HTR-8/SVneo (cell line): Measurements from ENCODE around the gene FREM1.

Source experiments
- DNase-seq: peaks from one replicate; pipeline ENCODE4 v3.0.0; 2011; ENCODE audit warnings: low spot score, mixed read lengths; ENCODE audit not compliant: insufficient read length
- FAIRE-seq: peaks from 2 replicates; lab custom pipeline; 2011; peaks lifted over from hg19 to GRCh38; lab: Jason Lieb, UNC

The FREM1 gene

DNA sequence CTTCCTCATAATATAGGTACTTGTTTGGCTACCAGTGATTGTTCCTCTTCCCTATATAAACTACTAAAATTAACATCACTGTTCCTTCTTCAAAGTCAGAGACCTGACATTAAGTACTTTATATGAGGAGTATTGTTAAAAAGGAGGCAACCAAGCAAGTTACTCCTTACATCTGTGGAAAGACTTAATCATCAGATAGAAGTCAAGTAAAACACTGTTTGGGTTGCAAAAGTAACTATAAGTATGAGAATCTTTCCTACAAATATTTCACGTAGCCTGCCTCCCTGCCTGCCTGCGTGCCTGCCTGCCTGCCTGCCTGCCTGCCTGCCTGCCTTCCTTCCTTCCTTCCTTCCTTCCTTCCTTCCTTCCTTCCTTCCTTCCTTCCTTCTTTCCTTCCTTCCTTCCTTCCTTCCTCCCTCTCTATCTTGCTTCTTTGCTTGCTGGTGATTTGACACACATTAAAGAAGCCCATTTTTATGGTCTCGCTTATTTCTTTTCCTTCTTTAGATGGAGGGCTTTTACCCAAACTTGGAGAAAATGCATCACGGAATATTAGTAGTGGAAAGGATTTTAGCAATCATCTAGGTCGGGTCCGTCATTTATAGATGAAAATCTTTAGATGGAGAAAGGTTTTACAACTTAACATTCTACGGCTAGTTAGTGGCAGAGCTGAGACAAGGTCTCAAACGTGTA is 190.9 kb downstream of the FREM1 start:
- DNase-seq (no peak), FAIRE-seq (no peak)

DNA sequence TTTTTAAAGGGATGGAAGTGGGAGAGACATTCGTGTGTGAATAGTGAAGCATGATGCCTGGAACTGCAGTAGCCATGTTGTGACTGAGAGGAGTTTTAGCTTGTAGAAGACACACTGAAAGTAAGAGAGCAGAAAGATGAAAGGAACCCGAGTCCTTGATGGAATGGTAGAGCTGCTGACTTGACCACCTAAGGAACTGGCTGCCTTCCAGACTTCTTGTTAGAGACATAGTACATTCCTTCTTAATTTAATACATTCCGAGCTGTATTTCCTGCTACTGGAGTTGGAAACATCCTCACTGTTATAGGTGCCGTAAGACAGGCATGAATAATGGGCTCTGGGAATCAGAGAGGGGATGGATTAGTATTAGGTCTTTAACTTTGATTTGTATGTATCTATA is 195.1 kb downstream of the FREM1 start:
- FAIRE-seq (no peak), DNase-seq (no peak)

DNA sequence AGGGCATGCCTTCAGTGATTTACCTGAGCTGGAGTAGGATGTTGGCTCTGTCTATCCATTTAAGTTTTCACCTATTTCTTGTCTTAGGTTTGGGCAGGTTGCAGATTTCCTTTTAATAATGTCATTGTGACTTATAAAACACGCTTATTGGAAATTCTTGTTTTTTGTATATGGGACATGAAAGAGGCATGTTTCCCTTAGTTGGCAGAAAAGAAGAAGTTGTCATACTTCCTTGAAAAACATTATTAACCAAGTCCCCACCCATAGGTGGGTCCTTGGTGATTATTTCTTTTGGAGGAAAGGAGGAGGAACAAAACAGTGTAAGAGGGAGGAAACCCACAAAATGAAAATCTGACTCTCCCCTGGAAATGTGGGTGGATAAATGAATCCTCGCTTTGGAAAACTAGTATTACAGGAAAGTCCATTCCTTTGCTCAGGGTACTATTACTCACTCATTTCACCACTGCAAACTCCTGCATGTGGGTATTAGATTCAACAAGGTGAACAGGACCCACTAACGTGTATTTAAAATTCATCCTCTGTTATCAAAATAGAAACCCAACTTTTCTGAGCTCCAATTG is 197.0 kb downstream of the FREM1 start:
- no peak for DNase-seq
- no peak for FAIRE-seq

DNA sequence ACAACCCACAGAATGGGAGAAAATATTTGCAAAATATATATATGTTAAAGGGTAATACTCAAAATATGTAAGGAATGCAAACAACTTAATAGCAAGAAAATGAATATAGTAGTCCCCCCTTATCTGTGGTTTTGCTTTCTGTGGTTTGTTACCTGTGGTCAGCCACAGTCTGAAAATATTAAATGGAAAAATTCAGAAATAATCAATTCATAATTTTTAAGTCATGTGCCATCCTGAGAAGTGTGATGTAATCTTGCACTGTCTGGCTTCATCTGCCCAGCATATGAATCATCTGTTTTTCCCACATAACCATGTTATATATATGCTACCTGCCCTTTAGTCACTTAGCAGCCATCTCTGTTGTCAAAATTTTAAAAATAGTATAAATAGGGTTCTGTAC is 199.4 kb downstream of the FREM1 start:
- FAIRE-seq (no peak), DNase-seq (no peak)

DNA sequence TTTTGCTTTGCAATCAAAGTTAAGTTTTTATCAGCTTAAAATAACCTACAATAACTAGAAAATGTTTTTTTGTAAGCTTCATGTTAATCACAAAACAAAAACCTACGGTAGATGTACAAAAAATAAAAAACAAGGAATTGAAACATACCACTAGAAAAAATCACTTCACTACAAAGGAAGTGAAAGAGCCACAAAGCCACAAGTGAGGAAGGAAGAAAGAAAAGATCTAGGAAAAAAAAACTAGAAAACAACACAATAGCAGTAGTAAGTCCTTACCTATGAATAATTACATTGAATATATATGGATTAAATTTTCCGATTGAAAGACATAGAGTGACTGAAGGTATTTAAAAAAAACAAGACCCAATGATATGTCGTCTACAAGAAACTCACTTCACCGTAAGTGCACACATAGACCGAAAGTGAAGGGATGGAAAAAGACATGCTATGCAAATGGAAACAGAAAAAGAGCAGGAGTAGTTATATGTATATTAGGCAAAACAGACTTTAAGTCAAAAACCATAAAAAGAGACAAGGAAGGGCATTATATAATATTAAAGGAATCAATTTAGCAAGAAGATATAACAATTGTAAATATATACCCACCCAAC is 203.6 kb downstream of the FREM1 start:
- DNase-seq (no peak), FAIRE-seq (no peak)

DNA sequence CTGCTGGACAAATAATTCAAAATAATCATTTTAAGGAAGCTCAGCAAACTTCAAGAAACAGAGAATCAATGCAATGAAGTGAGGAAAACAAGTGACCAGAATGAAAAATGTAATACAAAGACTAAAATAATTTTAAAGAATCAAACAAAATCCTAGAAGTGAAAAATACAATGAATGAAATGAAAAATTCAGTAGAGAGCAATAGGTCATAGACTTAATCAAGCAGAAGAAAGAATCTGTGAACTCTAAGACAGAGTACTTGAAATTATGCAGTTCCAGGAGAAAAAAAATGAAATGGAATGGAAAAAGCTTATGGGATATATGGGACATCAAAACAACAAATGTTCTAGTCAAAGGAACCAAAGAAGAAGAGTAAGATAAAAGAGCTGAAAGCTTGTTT is 205.1 kb downstream of the FREM1 start:
- no peak for FAIRE-seq
- DNase-seq, result no peak

DNA sequence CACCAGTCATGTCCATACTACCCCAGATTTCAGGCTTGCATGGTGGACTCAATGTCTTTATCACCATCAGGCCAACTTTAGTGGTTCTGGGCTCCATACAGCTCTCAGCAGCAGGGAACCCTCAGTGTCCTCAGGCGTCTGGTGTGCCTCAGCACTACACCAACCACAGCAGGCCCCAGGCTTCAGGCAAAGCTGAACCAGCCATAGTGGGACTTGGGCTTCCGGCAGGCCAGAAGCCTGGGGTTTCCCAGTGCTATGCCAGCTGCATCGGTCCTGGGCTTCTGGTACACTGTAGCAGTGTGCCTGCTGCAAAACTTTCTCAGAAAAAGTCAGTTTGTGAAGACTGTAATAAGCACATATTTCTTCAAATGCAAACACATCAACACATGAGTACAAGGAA is 205.9 kb downstream of the FREM1 start:
- DNase-seq, result no peak
- FAIRE-seq, result no peak

DNA sequence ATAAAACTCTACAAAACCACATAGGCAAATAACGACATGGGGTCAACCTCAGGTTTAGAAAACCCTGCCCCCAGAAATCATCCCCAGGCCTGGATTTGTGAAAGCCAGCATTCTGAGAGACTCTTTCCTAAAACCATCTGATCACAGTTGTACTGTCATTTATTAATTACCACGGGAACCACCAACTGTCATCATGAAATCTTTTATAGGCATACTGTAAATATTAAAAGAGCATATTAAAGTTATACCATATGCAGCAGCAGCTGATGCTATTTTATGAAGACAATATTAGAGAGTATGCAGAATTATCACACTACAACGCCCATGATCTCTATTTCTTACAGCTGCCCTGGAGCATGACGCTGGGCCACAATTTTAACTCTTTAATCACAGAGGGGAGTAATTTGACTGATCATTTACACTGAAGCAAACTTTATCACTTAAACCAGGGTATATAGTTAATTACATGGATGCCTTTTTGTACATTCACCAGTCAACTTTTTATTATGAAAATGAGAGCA is 208.0 kb downstream of the FREM1 start:
- DNase-seq (no peak), FAIRE-seq (no peak)

DNA sequence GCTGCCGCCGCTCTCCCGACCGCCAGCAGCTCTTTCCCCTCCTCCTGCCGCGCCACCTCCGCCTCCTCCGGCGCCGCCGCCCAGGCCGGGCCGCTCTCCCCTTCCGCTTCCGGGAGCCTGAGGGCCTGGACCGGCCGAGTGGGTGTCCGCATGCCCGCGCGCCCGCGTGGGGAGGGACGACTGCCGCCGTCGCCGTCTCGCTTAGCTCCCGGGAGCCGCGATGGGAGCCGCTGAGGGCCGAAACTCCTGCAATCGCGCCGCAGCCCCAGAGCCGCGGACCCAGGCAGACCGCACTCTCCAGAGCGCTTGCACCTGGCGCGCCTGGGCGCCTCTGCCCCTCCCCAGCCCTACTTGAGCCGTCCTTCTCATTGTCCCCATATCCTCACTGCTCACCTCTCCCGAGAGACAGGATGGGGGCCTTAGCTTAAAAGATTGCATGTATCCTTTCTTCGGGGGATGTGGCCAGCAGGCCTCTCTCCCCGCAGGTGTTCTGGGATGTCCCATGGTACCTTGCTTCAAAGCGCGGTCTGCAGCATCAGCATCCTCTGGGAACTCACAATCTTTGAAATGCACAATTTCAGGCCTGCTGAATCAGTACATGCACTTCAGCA is 216.9 kb downstream of the FREM1 start, which contains the start of gene ZDHHC21:
TSS of gene ZDHHC21 (minus strand) at position 182 of the 611 bp plus-strand sequence. CDS start 19,092 bp downstream, outside the sequence.
- peak; percentile 36 for DNase-seq

DNA sequence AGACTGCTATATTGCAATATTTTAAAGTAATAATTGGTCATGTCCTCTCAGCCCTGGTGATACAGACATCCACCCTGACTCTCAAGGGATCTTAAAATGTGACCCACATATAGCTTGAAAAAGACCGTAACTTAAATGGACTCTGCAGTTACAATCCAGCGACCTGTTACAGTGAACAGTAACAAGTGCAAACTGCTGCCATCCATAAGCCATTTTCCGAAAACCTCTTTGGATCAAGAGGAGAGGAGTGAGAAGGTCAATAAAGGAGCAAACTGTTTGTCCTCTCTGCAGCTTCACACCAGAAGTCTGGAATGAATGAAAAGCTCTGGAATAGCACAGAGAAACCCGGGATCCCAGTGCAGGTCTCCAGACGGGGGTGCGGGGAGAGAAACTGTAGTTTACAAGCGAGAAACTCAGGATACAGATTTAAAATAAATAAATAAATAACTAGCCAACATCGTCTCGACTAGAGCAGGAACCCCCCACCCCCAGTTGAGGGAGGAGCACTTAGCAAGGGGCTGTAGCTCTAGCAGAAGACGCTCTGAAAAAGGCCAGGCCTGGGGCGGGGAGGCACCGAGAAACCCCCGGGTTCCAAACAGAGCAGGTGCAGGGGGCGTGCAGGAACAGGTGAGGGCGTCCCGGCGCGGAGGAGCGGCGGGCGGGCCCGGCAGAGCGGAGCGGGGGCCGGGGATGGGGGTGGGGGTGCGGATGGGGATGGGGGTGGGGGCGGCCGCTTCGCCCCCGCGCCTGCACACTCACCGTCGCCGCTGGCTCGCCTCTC is 217.6 kb downstream of the FREM1 start:
- DNase-seq, result peak; percentile 4
- FAIRE-seq, result no peak

More for the DNA sequence above, 216.9 kb downstream of the FREM1 start, which contains the start of gene ZDHHC21:
- FAIRE-seq, result no peak

DNA sequence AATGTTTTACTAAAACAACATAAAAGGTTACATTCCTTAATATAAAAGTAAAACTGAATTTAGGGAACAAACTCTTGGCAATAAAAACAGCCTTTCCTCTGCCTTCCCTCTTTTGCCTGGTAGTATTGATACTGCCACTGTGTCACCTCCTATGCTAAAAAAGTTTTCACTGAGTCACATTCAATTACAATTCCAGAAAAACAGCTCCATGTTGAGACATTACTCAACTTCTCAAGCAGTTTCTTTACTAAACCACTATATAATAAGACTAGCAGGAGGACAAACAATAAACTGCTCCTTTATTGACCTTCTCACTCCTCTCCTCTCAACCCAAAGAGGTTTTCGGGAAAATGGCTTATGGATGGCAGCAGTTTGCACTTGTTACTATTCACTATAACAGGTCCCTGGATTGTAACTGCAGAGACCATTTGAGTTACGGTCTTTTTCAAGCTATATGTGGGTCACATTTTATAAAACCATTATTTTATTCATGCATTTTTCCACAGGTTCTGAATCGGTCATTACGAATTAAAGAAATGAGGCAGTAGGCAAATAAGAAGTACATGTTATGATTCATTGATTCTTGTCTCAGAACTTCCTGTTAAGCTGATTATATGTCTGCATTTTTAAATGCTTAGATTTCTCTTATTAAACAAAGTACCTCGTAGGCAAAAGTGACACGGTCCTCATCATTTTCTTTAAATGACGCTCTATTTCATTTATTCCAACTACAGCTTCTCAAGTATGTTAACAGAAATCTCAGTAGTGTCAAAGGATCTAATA is 219.1 kb downstream of the FREM1 start:
- FAIRE-seq (no peak), DNase-seq (no peak)

DNA sequence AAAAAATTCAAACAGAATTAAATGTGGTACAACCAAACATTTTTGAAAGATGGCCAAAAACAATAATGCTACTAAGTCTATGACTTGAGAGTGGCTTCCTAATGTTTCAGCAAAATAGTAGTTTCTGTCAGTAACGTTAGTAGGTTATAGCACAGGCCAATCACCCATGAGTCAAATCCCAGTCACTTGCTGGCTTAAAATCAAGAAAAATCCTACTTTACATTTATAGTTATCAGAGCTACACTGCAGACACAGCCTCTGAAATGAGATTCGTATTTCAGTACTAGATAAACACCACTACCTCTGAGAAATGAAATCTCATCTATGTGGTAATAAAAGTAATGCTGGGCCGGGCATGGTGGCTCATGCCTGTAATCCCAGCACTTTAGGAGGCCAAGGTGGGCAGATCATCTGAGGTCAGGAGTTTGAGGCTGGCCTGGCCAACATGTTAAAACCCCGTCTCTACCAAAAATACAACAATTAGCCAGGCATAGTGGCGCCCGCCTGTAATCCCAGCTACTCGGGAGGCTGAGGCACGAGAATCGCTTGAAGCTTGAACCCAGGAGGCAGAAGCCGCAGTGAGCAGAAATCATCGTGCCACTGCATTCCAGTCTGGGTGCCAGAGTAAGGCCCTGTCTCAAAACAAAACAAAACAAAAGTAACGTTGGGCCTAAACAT is 223.0 kb downstream of the FREM1 start:
- DNase-seq, result peak; percentile 2

DNA sequence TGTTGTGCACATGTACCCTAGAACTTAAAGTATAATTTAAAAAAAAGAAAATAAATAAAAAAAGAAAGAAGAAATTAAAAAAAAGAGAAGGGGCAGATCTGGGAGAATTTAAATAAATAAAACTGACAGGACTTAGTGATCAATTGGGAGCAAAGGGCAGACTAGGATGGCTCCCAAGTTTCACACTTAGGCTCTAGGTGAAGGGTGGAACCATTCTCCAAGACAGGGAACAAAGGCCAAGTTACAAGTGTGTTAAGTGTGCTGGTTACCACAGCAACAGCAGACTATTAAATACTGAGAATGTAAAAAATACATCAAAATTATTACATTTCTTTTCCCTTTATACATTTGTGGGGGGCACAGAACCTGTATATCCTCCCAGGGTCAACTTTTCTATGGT is 224.1 kb downstream of the FREM1 start:
- DNase-seq (no peak), FAIRE-seq (no peak)

More for the DNA sequence above, 223.0 kb downstream of the FREM1 start:
- no peak for FAIRE-seq
